Thoracic aorta (tissue), 2 donors: ENCODE results near the gene SIGLEC10. TPM values are rescaled to one million over a fixed set of nuclear protein-coding genes. Genes with fewer than 3 reads are reported as not detected.

Experiments
- ATAC-seq: fragments of 150-250 bp; one replicate; pipeline ENCODE4 v1.8.0; 2017; ENCODE audit warnings: low read depth; ENCODE audit not compliant: insufficient number of reproducible peaks, low FRiP score
- DNase-seq: peaks from one replicate; pipeline ENCODE4 v3.0.0-alpha.2; 2020; ENCODE audit warnings: low spot score
- H3K27ac ChIP-seq, 2 donors: fragments of 200-600 bp; sonication (generic); 1 replicate in 1 of 2; 2 replicates in 1 of 2; pipeline ENCODE4 v1.5.1; 2016; ENCODE audit warnings: mild to moderate bottlenecking in 2 of 2, moderate library complexity in 2 of 2
- H3K27me3 ChIP-seq: fragments of 200-600 bp; sonication (generic); replicated peaks from 2 replicates; pipeline ENCODE4 v1.6.0; 2016; ENCODE audit warnings: mild to moderate bottlenecking; ENCODE audit not compliant: insufficient read depth
- H3K36me3 ChIP-seq: fragments of 200-600 bp; sonication (generic); one replicate; pipeline ENCODE4 v1.5.1; 2016
- H3K4me1 ChIP-seq, 2 donors: fragments of 200-600 bp; sonication (generic); 1 replicate in 1 of 2; 2 replicates in 1 of 2; pipeline versions ENCODE4 v1.5.1 to v1.6.0; 2016; ENCODE audit warnings: low read depth in 2 of 2, mild to moderate bottlenecking in 1 of 2; ENCODE audit not compliant: control insufficient read depth in 1 of 2
- H3K4me3 ChIP-seq: fragments of 200-600 bp; sonication (generic); 2 replicates; pipeline ENCODE4 v1.5.1; 2016; ENCODE audit warnings: mild to moderate bottlenecking
- H3K9me3 ChIP-seq: fragments of 200-600 bp; sonication (generic); 2 replicates; pipeline ENCODE4 v1.5.1; 2016
- CTCF ChIP-seq: fragments of 200-600 bp; sonication (generic); IDR thresholded peaks from one replicate; pipeline ENCODE4 v1.5.1; 2019; ENCODE audit warnings: antibody characterized with exemption
- total RNA-seq, 2 donors: library from RNA; depleted of rRNA; stranded (reverse); fragments of >200 nt; gene quantifications; one replicate each; pipeline versions ENCODE4 v1.1.0 to v1.2.3, GENCODE V29; 2016

The SIGLEC10 gene
- total RNA-seq, 2 donors from 2014 or later, result 13.3 to 20.3 TPM

- Histone ChIP-seq H3K4me3 (no peak overlapping the region), H3K36me3 (no peaks in the 10 kb centered on the region), H3K4me1 (no peaks in the 10 kb centered on the region), H3K27ac (no peak overlapping the region), H3K9me3 (no peaks in the 10 kb centered on the region), H3K27me3 (no peaks in the 10 kb centered on the region)
- DNase-seq, result no peak
- TF ChIP-seq CTCF, result no peak
- no peak for ATAC-seq
These were observed 40.0 kb upstream of the SIGLEC10 start for GRCh38 chr19:51457351-51458013.

GRCh38 chr19:51456541-51457290, 39.3 kb upstream of the SIGLEC10 start:
- no peaks in the 10 kb centered on the region for H3K4me1 ChIP-seq
- no peaks in the 10 kb centered on the region for H3K9me3 ChIP-seq
- H3K27ac ChIP-seq, result no peak overlapping the region
- H3K4me3 ChIP-seq, result no peak overlapping the region
- H3K36me3 ChIP-seq, result no peaks in the 10 kb centered on the region
- ATAC-seq, result no peak
- DNase-seq, result no peak
- H3K27me3 ChIP-seq, result no peaks in the 10 kb centered on the region
- no peak for TF ChIP-seq CTCF

GRCh38 chr19:51450730-51451307, 33.4 kb upstream of the SIGLEC10 start:
- no peaks in the 10 kb centered on the region for H3K27me3 ChIP-seq
- H3K27ac ChIP-seq, result no peak overlapping the region
- DNase-seq (no peak), ATAC-seq (no peak)
- no peaks in the 10 kb centered on the region for H3K4me1 ChIP-seq
- H3K4me3 ChIP-seq, result no peak overlapping the region
- TF ChIP-seq CTCF, result no peak
- H3K36me3 ChIP-seq, result no peaks in the 10 kb centered on the region
- H3K9me3 ChIP-seq, result no peaks in the 10 kb centered on the region

- ATAC-seq, result no peak
- no peaks in the 10 kb centered on the region for H3K27me3 ChIP-seq
- no peak for DNase-seq
These were observed 31.1 kb upstream of the SIGLEC10 start for GRCh38 chr19:51448411-51449016.

More at GRCh38 chr19:51448411-51449016, 31.1 kb upstream of the SIGLEC10 start:
- H3K27ac ChIP-seq, result no peak overlapping the region
- no peak overlapping the region for H3K4me3 ChIP-seq
- H3K4me1 ChIP-seq, result no peaks in the 10 kb centered on the region
- no peak for TF ChIP-seq CTCF
- H3K36me3 ChIP-seq, result no peaks in the 10 kb centered on the region
- no peaks in the 10 kb centered on the region for H3K9me3 ChIP-seq
